Myocyte (in vitro differentiated cells): ENCODE data around the gene FGF14. TPM values are rescaled to one million over a fixed set of nuclear protein-coding genes. Genes with fewer than 3 reads are reported as not detected.

ENCODE experiments used
- DNase-seq: peaks from one replicate; pipeline ENCODE4 v3.0.0-alpha.2; 2012; ENCODE audit warnings: low read depth
- total RNA-seq: library from RNA; depleted of rRNA; stranded (reverse); fragments of >200 nt; gene quantifications from 2 replicates; pipeline ENCODE4 v1.2.3, GENCODE V29; 2014

The FGF14 gene
- total RNA-seq, 1 donor from 2014 or later, result not detected

- no peak for DNase-seq
Observed at GRCh38 chr13:102311419-102311796, 90.4 kb downstream of the FGF14 start.

GRCh38 chr13:102310691-102311418 lies 91.0 kb downstream of the FGF14 start:
- no peak for DNase-seq

GRCh38 chr13:102309110-102309509 lies 92.7 kb downstream of the FGF14 start:
- no peak for DNase-seq

GRCh38 chr13:102302534-102302933 lies 99.3 kb downstream of the FGF14 start:
- DNase-seq, result no peak

GRCh38 chr13:102300379-102300778 lies 101.5 kb downstream of the FGF14 start:
- no peak for DNase-seq

GRCh38 chr13:102299366-102299765 lies 102.5 kb downstream of the FGF14 start:
- no peak for DNase-seq

- DNase-seq, result no peak
Observed at GRCh38 chr13:102298051-102298450, 103.8 kb downstream of the FGF14 start.

GRCh38 chr13:102295316-102296048 lies 106.4 kb downstream of the FGF14 start:
- no peak for DNase-seq

- DNase-seq, result no peak
Observed at GRCh38 chr13:102294407-102295018, 107.3 kb downstream of the FGF14 start.

GRCh38 chr13:102293723-102294122 lies 108.1 kb downstream of the FGF14 start:
- no peak for DNase-seq

GRCh38 chr13:102291587-102292218 lies 110.1 kb downstream of the FGF14 start:
- DNase-seq, result peak; percentile 2

- DNase-seq, result no peak
Observed at GRCh38 chr13:102289606-102290005, 112.2 kb downstream of the FGF14 start.

- DNase-seq, result no peak
Observed at GRCh38 chr13:102286326-102286725, 115.5 kb downstream of the FGF14 start.

- no peak for DNase-seq
Observed at GRCh38 chr13:102280366-102280765, 121.5 kb downstream of the FGF14 start.

- no peak for DNase-seq
Observed at GRCh38 chr13:102277286-102277685, 124.6 kb downstream of the FGF14 start.

GRCh38 chr13:102276404-102276803 lies 125.4 kb downstream of the FGF14 start:
- no peak for DNase-seq

- no peak for DNase-seq
Observed at GRCh38 chr13:102275969-102276368, 125.9 kb downstream of the FGF14 start.

GRCh38 chr13:102273111-102273510 lies 128.7 kb downstream of the FGF14 start:
- no peak for DNase-seq

GRCh38 chr13:102267191-102267590 lies 134.7 kb downstream of the FGF14 start:
- no peak for DNase-seq

GRCh38 chr13:102261809-102262208 lies 140.0 kb downstream of the FGF14 start:
- DNase-seq, result no peak

- no peak for DNase-seq
Observed at GRCh38 chr13:102261316-102261715, 140.5 kb downstream of the FGF14 start.

- DNase-seq, result no peak
Observed at GRCh38 chr13:102260256-102260655, 141.6 kb downstream of the FGF14 start.
